Endothelial cell of hepatic sinusoid (primary cell): ENCODE results near the gene ZNF768.
"Not testable (repeated sequence)": the region's sequence is repeated elsewhere in the genome, so short reads cannot be mapped to it uniquely, and the experiment has no call there.

Source experiments
- in situ Hi-C: cut with HindIII; loops from 2 replicates; pipeline ENCODE4 v1.10.0; 2017; ENCODE audit warnings: low sequenced_read_pairs

ZNF768 gene

GRCh38 chr16:30515275-30515674 is 11.1 kb downstream of the ZNF768 start:
- in situ Hi-C loops, result loop anchor here (5.0 to 10.0 kb wide), 3 partner anchors 82 to 140 kb away; partner anchors contain the start of genes FBRS and PRR14

- in situ Hi-C loops, result loop anchor here (10.0 kb wide), 2 partner anchors 87 to 143 kb away; partner anchors contain the start of genes FBRS and PRR14
These were observed 14.9 kb downstream of the ZNF768 start for GRCh38 chr16:30511509-30511908.

GRCh38 chr16:30510376-30510938 is 15.9 kb downstream of the ZNF768 start:
- in situ Hi-C loops, result loop anchor here (10.0 kb wide), 2 partner anchors 86 to 144 kb away; partner anchors contain the start of genes FBRS and PRR14

GRCh38 chr16:30509081-30509765 is 17.1 kb downstream of the ZNF768 start:
- in situ Hi-C loops, result no loop called here

- in situ Hi-C loops, result no loop called here
These were observed 22.7 kb downstream of the ZNF768 start for GRCh38 chr16:30503403-30504296.

GRCh38 chr16:30499284-30499683 is 27.1 kb downstream of the ZNF768 start:
- in situ Hi-C loops, result no loop called here

- in situ Hi-C loops, result no loop called here
These were observed 31.7 kb downstream of the ZNF768 start for GRCh38 chr16:30494709-30495108.

GRCh38 chr16:30493941-30494488 is 32.4 kb downstream of the ZNF768 start:
- in situ Hi-C loops, result no loop called here

GRCh38 chr16:30491744-30492308 is 34.5 kb downstream of the ZNF768 start:
- in situ Hi-C loops, result no loop called here

GRCh38 chr16:30491229-30491628 is 35.1 kb downstream of the ZNF768 start:
- in situ Hi-C loops, result no loop called here

GRCh38 chr16:30490210-30490609 is 36.2 kb downstream of the ZNF768 start:
- in situ Hi-C loops, result no loop called here

- in situ Hi-C loops, result no loop called here
These were observed 37.4 kb downstream of the ZNF768 start for GRCh38 chr16:30488764-30489605.

GRCh38 chr16:30485818-30486436 is 40.4 kb downstream of the ZNF768 start:
- in situ Hi-C loops, result no loop called here

GRCh38 chr16:30484887-30485286 is 41.5 kb downstream of the ZNF768 start:
- in situ Hi-C loops, result no loop called here

- in situ Hi-C loops, result no loop called here
These were observed 44.0 kb downstream of the ZNF768 start for GRCh38 chr16:30482366-30482765.

- in situ Hi-C loops, result no loop called here
These were observed 45.0 kb downstream of the ZNF768 start for GRCh38 chr16:30481381-30481780.

- in situ Hi-C loops, result no loop called here
These were observed 47.4 kb downstream of the ZNF768 start for GRCh38 chr16:30478766-30479478.

- in situ Hi-C loops, result not testable (repeated sequence)
These were observed 48.6 kb downstream of the ZNF768 start for GRCh38 chr16:30477773-30478172.

- in situ Hi-C loops, result no loop called here
These were observed 49.4 kb downstream of the ZNF768 start for GRCh38 chr16:30476991-30477390.
